Esophagus squamous epithelium (tissue), 4 donors: Measurements from ENCODE around the gene EHBP1.

Experiments used
- CTCF ChIP-seq, 6 experiments: fragments of 450-650 bp in 4 of 6; fragments of 200-600 bp in 2 of 6; sonication (generic) in 2 of 6; IDR thresholded peaks; one replicate each; pipeline ENCODE4 v1.5.1; 2016 to 2019; ENCODE audit warnings: antibody characterized with exemption in 6 of 6, mild to moderate bottlenecking in 4 of 6, moderate library complexity in 4 of 6
- POLR2A ChIP-seq, 4 donors: fragments of 450-650 bp; IDR thresholded peaks; one replicate each; pipeline ENCODE4 v1.6.1; 2017; ENCODE audit warnings: antibody characterized with exemption in 4 of 4, mild to moderate bottlenecking in 4 of 4, moderate library complexity in 3 of 4

GRCh38 chr2:62785810-62786597 lies 80.5 kb downstream of the EHBP1 start:
- TF ChIP-seq CTCF (IDR thresholded peaks at IDR 0.05), result no peak
- TF ChIP-seq POLR2A (IDR thresholded peaks at IDR 0.05), result no peak
